Uterus (tissue), 2 donors: Measurements from ENCODE around the gene MR1.

Source experiments
- POLR2A ChIP-seq, 2 donors: fragments of 450-650 bp; IDR thresholded peaks; one replicate each; pipeline ENCODE4 v1.6.1; 2016; ENCODE audit warnings: antibody characterized with exemption in 2 of 2, mild to moderate bottlenecking in 1 of 2, moderate library complexity in 1 of 2
- TF ChIP-seq, protein P1 (sequence below), 4 experiments: fragments of 200-600 bp in 2 of 4; fragments of 450-650 bp in 2 of 4; sonication (generic) in 2 of 4; IDR thresholded peaks; one replicate each; pipeline ENCODE4 v1.5.1; 2016 to 2019; ENCODE audit warnings: antibody characterized with exemption in 4 of 4, mild to moderate bottlenecking in 2 of 4, moderate library complexity in 1 of 4

GRCh38 chr1:181064702-181065101, 30.9 kb downstream of the MR1 start:
- TF ChIP-seq, protein P1, sequence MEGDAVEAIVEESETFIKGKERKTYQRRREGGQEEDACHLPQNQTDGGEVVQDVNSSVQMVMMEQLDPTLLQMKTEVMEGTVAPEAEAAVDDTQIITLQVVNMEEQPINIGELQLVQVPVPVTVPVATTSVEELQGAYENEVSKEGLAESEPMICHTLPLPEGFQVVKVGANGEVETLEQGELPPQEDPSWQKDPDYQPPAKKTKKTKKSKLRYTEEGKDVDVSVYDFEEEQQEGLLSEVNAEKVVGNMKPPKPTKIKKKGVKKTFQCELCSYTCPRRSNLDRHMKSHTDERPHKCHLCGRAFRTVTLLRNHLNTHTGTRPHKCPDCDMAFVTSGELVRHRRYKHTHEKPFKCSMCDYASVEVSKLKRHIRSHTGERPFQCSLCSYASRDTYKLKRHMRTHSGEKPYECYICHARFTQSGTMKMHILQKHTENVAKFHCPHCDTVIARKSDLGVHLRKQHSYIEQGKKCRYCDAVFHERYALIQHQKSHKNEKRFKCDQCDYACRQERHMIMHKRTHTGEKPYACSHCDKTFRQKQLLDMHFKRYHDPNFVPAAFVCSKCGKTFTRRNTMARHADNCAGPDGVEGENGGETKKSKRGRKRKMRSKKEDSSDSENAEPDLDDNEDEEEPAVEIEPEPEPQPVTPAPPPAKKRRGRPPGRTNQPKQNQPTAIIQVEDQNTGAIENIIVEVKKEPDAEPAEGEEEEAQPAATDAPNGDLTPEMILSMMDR (IDR thresholded peaks at IDR 0.05): no peak
- TF ChIP-seq POLR2A (IDR thresholded peaks at IDR 0.05): no peak
